ENCODE results near the gene TIGD1.

DNA sequence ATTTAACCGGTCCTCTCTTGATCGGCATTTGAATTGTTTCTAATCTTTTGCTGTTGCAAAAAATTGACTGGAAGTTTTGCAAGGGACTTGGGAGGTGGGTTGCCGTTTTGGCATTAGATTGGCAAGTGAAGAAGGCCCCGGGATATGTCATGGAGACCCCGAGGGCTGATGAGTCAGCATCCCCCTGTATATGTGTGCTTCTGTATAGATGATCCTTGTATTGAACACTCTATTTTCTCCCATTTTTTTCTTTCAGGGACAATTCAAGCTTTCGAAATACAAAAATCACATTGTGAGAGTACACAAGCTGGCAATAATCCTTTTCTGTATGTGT lies 30.3 kb upstream of the TIGD1 start:
- TF ChIP-seq, protein P1, sequence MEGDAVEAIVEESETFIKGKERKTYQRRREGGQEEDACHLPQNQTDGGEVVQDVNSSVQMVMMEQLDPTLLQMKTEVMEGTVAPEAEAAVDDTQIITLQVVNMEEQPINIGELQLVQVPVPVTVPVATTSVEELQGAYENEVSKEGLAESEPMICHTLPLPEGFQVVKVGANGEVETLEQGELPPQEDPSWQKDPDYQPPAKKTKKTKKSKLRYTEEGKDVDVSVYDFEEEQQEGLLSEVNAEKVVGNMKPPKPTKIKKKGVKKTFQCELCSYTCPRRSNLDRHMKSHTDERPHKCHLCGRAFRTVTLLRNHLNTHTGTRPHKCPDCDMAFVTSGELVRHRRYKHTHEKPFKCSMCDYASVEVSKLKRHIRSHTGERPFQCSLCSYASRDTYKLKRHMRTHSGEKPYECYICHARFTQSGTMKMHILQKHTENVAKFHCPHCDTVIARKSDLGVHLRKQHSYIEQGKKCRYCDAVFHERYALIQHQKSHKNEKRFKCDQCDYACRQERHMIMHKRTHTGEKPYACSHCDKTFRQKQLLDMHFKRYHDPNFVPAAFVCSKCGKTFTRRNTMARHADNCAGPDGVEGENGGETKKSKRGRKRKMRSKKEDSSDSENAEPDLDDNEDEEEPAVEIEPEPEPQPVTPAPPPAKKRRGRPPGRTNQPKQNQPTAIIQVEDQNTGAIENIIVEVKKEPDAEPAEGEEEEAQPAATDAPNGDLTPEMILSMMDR (IDR thresholded peaks at IDR 0.05) = no peak
- no peak for TF ChIP-seq POLR2A (IDR thresholded peaks at IDR 0.05)
